Loucy (cell line): ENCODE results near the gene KANTR.

Experiments used
- CTCF ChIP-seq: fragments of 200-600 bp; sonication (generic); conservative IDR thresholded peaks from 2 replicates; pipeline ENCODE4 v1.5.1; 2014; ENCODE audit warnings: mild to moderate bottlenecking, antibody characterized with exemption, low read length
- EZH2phosphoT487 ChIP-seq: fragments of 200-600 bp; IDR thresholded peaks from 2 replicates; pipeline ENCODE4 v1.6.1; 2018; ENCODE audit warnings: antibody characterized with exemption, mild to moderate bottlenecking, moderate library complexity, borderline replicate concordance

- no peak for TF ChIP-seq CTCF
- TF ChIP-seq EZH2phosphoT487, result no peak
Observed at GRCh38 chrX:53115550-53115874, 21.6 kb downstream of the KANTR start.
